ENCODE measurements around the gene MED13.

DNA sequence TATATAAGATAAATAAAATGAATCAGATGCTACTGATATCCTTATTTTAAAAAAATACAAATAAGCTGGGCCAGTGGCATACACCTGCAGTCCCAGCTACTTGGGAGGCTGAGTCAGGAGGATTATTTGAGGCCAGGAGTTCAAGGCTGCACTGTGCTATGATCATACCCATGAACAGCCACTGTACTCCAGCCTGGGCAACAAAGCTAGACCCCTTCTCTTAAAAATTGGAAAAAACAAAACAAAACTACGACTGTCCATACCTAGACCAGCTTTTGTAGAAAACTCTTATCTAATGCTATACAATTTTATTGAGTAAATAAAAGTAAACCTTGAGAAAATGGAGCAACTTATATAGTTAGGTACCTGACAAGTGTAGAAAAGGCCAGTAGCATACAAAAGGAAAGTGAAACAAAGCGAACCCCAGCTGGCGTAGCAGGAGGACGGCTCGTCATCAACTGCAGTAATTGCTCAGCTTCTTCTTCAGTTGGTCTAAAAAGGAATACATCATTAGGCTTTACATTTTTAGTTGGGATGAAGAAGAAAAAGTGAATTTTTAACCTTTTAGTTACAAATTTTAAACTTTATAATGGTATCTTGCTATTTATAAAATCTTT lies 160.9 kb downstream of the MED13 start:
- TF ChIP-seq RBAK (tag by site-specific recombination; IDR thresholded peaks at IDR 0.05), result no peak
- TF ChIP-seq, protein P1, sequence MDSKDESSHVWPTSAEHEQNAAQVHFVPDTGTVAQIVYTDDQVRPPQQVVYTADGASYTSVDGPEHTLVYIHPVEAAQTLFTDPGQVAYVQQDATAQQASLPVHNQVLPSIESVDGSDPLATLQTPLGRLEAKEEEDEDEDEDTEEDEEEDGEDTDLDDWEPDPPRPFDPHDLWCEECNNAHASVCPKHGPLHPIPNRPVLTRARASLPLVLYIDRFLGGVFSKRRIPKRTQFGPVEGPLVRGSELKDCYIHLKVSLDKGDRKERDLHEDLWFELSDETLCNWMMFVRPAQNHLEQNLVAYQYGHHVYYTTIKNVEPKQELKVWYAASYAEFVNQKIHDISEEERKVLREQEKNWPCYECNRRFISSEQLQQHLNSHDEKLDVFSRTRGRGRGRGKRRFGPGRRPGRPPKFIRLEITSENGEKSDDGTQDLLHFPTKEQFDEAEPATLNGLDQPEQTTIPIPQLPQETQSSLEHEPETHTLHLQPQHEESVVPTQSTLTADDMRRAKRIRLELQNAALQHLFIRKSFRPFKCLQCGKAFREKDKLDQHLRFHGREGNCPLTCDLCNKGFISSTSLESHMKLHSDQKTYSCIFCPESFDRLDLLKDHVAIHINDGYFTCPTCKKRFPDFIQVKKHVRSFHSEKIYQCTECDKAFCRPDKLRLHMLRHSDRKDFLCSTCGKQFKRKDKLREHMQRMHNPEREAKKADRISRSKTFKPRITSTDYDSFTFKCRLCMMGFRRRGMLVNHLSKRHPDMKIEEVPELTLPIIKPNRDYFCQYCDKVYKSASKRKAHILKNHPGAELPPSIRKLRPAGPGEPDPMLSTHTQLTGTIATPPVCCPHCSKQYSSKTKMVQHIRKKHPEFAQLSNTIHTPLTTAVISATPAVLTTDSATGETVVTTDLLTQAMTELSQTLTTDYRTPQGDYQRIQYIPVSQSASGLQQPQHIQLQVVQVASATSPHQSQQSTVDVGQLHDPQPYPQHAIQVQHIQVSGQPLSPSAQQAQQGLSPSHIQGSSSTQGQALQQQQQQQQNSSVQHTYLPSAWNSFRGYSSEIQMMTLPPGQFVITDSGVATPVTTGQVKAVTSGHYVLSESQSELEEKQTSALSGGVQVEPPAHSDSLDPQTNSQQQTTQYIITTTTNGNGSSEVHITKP (tag by site-specific recombination; IDR thresholded peaks at IDR 0.05), result no peak
- TF ChIP-seq ZNF112 (tag by site-specific recombination; IDR thresholded peaks at IDR 0.05), result no peak
- no peak for TF ChIP-seq ZNF366 (tag by site-specific recombination; conservative IDR thresholded peaks at IDR 0.05)
- TF ChIP-seq, protein P2, sequence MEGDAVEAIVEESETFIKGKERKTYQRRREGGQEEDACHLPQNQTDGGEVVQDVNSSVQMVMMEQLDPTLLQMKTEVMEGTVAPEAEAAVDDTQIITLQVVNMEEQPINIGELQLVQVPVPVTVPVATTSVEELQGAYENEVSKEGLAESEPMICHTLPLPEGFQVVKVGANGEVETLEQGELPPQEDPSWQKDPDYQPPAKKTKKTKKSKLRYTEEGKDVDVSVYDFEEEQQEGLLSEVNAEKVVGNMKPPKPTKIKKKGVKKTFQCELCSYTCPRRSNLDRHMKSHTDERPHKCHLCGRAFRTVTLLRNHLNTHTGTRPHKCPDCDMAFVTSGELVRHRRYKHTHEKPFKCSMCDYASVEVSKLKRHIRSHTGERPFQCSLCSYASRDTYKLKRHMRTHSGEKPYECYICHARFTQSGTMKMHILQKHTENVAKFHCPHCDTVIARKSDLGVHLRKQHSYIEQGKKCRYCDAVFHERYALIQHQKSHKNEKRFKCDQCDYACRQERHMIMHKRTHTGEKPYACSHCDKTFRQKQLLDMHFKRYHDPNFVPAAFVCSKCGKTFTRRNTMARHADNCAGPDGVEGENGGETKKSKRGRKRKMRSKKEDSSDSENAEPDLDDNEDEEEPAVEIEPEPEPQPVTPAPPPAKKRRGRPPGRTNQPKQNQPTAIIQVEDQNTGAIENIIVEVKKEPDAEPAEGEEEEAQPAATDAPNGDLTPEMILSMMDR (tag by site-specific recombination; IDR thresholded peaks at IDR 0.05), result no peak
- TF ChIP-seq, protein P3, sequence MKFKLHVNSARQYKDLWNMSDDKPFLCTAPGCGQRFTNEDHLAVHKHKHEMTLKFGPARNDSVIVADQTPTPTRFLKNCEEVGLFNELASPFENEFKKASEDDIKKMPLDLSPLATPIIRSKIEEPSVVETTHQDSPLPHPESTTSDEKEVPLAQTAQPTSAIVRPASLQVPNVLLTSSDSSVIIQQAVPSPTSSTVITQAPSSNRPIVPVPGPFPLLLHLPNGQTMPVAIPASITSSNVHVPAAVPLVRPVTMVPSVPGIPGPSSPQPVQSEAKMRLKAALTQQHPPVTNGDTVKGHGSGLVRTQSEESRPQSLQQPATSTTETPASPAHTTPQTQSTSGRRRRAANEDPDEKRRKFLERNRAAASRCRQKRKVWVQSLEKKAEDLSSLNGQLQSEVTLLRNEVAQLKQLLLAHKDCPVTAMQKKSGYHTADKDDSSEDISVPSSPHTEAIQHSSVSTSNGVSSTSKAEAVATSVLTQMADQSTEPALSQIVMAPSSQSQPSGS (tag by site-specific recombination; IDR thresholded peaks at IDR 0.05; ENCODE audit: low read depth), result no peak
- TF ChIP-seq YY1 (tag by site-specific recombination; IDR thresholded peaks at IDR 0.05), result no peak
- TF ChIP-seq ZNF24 (tag by site-specific recombination; IDR thresholded peaks at IDR 0.05), result no peak
- TF ChIP-seq ZNF600 (tag by site-specific recombination; IDR thresholded peaks at IDR 0.05), result no peak
- TF ChIP-seq, protein P4, sequence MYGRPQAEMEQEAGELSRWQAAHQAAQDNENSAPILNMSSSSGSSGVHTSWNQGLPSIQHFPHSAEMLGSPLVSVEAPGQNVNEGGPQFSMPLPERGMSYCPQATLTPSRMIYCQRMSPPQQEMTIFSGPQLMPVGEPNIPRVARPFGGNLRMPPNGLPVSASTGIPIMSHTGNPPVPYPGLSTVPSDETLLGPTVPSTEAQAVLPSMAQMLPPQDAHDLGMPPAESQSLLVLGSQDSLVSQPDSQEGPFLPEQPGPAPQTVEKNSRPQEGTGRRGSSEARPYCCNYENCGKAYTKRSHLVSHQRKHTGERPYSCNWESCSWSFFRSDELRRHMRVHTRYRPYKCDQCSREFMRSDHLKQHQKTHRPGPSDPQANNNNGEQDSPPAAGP (tag by site-specific recombination; IDR thresholded peaks at IDR 0.05), result no peak
- TF ChIP-seq, protein P5, sequence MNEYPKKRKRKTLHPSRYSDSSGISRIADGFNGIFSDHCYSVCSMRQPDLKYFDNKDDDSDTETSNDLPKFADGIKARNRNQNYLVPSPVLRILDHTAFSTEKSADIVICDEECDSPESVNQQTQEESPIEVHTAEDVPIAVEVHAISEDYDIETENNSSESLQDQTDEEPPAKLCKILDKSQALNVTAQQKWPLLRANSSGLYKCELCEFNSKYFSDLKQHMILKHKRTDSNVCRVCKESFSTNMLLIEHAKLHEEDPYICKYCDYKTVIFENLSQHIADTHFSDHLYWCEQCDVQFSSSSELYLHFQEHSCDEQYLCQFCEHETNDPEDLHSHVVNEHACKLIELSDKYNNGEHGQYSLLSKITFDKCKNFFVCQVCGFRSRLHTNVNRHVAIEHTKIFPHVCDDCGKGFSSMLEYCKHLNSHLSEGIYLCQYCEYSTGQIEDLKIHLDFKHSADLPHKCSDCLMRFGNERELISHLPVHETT (tag by site-specific recombination; IDR thresholded peaks at IDR 0.05), result no peak
- TF ChIP-seq, protein P6, sequence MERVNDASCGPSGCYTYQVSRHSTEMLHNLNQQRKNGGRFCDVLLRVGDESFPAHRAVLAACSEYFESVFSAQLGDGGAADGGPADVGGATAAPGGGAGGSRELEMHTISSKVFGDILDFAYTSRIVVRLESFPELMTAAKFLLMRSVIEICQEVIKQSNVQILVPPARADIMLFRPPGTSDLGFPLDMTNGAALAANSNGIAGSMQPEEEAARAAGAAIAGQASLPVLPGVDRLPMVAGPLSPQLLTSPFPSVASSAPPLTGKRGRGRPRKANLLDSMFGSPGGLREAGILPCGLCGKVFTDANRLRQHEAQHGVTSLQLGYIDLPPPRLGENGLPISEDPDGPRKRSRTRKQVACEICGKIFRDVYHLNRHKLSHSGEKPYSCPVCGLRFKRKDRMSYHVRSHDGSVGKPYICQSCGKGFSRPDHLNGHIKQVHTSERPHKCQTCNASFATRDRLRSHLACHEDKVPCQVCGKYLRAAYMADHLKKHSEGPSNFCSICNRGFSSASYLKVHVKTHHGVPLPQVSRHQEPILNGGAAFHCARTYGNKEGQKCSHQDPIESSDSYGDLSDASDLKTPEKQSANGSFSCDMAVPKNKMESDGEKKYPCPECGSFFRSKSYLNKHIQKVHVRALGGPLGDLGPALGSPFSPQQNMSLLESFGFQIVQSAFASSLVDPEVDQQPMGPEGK (tag by site-specific recombination; IDR thresholded peaks at IDR 0.05), result no peak
